HepG2 (cell line): ENCODE data around the gene TMIGD2. TPM values are rescaled to one million over a fixed set of nuclear protein-coding genes. Genes with fewer than 3 reads are reported as not detected.

Source experiments
- CBX5 ChIP-seq: sonication (generic); formaldehyde crosslinking; IDR thresholded peaks from 2 replicates; pipeline ENCODE4 v1.4.0; 2020; ENCODE audit warnings: missing genetic modification reagents, borderline replicate concordance
- GLI4 ChIP-seq: sonication (generic); formaldehyde crosslinking; IDR thresholded peaks from 2 replicates; pipeline ENCODE4 v1.5.1; 2020; ENCODE audit warnings: missing genetic modification reagents, mild to moderate bottlenecking, moderate library complexity, borderline replicate concordance
- MTA1 ChIP-seq: sonication (generic); formaldehyde crosslinking; IDR thresholded peaks from 2 replicates; pipeline ENCODE4 v1.4.0; 2020; ENCODE audit warnings: missing genetic modification reagents, mild to moderate bottlenecking, borderline replicate concordance
- MXI1 ChIP-seq: IDR thresholded peaks from 3 replicates; pipeline ENCODE4 v1.6.1; 2012; ENCODE audit warnings: low read depth, low read length, inconsistent platforms, borderline replicate concordance
- ZFAT ChIP-seq: sonication (generic); formaldehyde crosslinking; conservative IDR thresholded peaks from 2 replicates; pipeline ENCODE4 v1.8.1; 2023; ENCODE audit warnings: missing genetic modification reagents, inconsistent platforms
- ZNF431 ChIP-seq: sonication (generic); formaldehyde crosslinking; IDR thresholded peaks from 2 replicates; pipeline ENCODE4 v1.9.0; 2022; ENCODE audit warnings: missing genetic modification reagents, low read depth, mild to moderate bottlenecking, borderline replicate concordance
- ZNF747 ChIP-seq: sonication (generic); formaldehyde crosslinking; IDR thresholded peaks from 2 replicates; pipeline ENCODE4 v1.8.1; 2023; ENCODE audit warnings: missing genetic modification reagents, mild to moderate bottlenecking, borderline replicate concordance
- polyA plus RNA-seq, 8 experiments: library from polyadenylated mRNA; depleted of rRNA in 3 of 8; stranded (reverse) in 7 of 8; unstranded in 1 of 8; fragments of >200 nt; fragmentation: Illumina TruSeq in 4 of 8; extraction: Trizol in 4 of 8; gene quantifications; 2 replicates each; pipeline versions ENCODE4 v1.2.1 to v1.2.3, GENCODE V29; 2011 to 2016; ENCODE audit warnings: low read depth in 4 of 8, missing spikeins in 1 of 8, mixed read lengths in 1 of 8; ENCODE audit not compliant: insufficient read depth in 1 of 8
- total RNA-seq, 5 experiments: library from RNA; depleted of rRNA; stranded (reverse); fragments of >200 nt; fragmentation: Illumina TruSeq; extraction: Trizol; gene quantifications; 2 replicates each; pipeline ENCODE4 v1.2.3, GENCODE V29; 2016; ENCODE audit warnings: low read depth in 1 of 5
- TF ChIP-seq, protein P1 (sequence below): sonication (generic); formaldehyde crosslinking; IDR thresholded peaks from 2 replicates; pipeline ENCODE4 v1.4.0; 2020; ENCODE audit warnings: missing genetic modification reagents
- TF ChIP-seq, protein P2 (sequence below): sonication (generic); formaldehyde crosslinking; IDR thresholded peaks from 2 replicates; pipeline ENCODE4 v1.8.1; 2023; ENCODE audit warnings: mild to moderate bottlenecking, missing genetic modification reagents
- TF ChIP-seq, protein P3 (sequence below): sonication (generic); formaldehyde crosslinking; IDR thresholded peaks from 2 replicates; pipeline ENCODE4 v1.5.1; 2020; ENCODE audit warnings: mild to moderate bottlenecking, moderate library complexity, missing genetic modification reagents
- TF ChIP-seq, protein P4 (sequence below): sonication (generic); formaldehyde crosslinking; IDR thresholded peaks from 2 replicates; pipeline ENCODE4 v1.8.0; 2023; ENCODE audit warnings: mild to moderate bottlenecking, missing genetic modification reagents

The TMIGD2 gene
- total and polyA plus RNA-seq, 2 of the 13 experiments (the other 11 are each of a cell fraction or from before 2014, with no cell fraction given): 0.11 to 1.0 TPM

DNA sequence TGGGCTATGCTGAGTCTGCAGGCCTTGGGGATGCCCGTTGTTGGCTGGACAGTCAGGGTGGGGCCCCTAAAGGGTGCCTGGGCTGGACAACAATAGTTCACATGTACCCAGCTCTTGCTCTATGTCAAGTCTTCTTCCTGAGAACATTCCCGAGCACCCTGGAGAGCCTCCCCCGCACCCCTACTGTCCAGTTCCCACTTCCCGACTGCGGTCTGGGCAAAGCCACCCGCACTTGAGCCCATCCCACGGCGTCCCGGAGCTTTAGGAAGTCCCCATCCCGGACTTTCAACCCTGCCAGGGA lies 40.1 kb upstream of the TMIGD2 start (continued):
- TF ChIP-seq, protein P1, sequence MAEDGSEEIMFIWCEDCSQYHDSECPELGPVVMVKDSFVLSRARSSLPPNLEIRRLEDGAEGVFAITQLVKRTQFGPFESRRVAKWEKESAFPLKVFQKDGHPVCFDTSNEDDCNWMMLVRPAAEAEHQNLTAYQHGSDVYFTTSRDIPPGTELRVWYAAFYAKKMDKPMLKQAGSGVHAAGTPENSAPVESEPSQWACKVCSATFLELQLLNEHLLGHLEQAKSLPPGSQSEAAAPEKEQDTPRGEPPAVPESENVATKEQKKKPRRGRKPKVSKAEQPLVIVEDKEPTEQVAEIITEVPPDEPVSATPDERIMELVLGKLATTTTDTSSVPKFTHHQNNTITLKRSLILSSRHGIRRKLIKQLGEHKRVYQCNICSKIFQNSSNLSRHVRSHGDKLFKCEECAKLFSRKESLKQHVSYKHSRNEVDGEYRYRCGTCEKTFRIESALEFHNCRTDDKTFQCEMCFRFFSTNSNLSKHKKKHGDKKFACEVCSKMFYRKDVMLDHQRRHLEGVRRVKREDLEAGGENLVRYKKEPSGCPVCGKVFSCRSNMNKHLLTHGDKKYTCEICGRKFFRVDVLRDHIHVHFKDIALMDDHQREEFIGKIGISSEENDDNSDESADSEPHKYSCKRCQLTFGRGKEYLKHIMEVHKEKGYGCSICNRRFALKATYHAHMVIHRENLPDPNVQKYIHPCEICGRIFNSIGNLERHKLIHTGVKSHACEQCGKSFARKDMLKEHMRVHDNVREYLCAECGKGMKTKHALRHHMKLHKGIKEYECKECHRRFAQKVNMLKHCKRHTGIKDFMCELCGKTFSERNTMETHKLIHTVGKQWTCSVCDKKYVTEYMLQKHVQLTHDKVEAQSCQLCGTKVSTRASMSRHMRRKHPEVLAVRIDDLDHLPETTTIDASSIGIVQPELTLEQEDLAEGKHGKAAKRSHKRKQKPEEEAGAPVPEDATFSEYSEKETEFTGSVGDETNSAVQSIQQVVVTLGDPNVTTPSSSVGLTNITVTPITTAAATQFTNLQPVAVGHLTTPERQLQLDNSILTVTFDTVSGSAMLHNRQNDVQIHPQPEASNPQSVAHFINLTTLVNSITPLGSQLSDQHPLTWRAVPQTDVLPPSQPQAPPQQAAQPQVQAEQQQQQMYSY (CRISPR knock-in tag): peak; percentile 84; the same call in 1 of the 2 replicates
- TF ChIP-seq ZNF747 (CRISPR knock-in tag): 0 out of 2 replicates have a peak, but pooled peaks have one; percentile 52
- TF ChIP-seq MXI1: no peak
- TF ChIP-seq, protein P2, sequence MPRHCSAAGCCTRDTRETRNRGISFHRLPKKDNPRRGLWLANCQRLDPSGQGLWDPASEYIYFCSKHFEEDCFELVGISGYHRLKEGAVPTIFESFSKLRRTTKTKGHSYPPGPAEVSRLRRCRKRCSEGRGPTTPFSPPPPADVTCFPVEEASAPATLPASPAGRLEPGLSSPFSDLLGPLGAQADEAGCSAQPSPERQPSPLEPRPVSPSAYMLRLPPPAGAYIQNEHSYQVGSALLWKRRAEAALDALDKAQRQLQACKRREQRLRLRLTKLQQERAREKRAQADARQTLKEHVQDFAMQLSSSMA: peak; percentile 86; the same call in 1 of the 2 replicates
- TF ChIP-seq, protein P3, sequence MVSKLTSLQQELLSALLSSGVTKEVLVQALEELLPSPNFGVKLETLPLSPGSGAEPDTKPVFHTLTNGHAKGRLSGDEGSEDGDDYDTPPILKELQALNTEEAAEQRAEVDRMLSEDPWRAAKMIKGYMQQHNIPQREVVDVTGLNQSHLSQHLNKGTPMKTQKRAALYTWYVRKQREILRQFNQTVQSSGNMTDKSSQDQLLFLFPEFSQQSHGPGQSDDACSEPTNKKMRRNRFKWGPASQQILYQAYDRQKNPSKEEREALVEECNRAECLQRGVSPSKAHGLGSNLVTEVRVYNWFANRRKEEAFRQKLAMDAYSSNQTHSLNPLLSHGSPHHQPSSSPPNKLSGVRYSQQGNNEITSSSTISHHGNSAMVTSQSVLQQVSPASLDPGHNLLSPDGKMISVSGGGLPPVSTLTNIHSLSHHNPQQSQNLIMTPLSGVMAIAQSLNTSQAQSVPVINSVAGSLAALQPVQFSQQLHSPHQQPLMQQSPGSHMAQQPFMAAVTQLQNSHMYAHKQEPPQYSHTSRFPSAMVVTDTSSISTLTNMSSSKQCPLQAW: peak; percentile 87; the same call in 1 of the 2 replicates
- TF ChIP-seq MTA1 (CRISPR knock-in tag): peak; percentile 27; the same call in 1 of the 2 replicates
- TF ChIP-seq, protein P4, sequence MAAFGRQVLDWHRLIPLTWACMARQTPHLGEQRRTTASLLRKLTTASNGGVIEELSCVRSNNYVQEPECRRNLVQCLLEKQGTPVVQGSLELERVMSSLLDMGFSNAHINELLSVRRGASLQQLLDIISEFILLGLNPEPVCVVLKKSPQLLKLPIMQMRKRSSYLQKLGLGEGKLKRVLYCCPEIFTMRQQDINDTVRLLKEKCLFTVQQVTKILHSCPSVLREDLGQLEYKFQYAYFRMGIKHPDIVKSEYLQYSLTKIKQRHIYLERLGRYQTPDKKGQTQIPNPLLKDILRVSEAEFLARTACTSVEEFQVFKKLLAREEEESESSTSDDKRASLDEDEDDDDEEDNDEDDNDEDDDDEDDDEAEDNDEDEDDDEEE (CRISPR knock-in tag): 0 out of 2 replicates have a peak, but pooled peaks have one; percentile 65
- TF ChIP-seq ZFAT: no peak
- TF ChIP-seq CBX5: 0 out of 2 replicates have a peak, but pooled peaks have one; percentile 15
- 0 out of 2 replicates have a peak, but pooled peaks have one; percentile 1 for TF ChIP-seq GLI4 (CRISPR knock-in tag)
- no peak for TF ChIP-seq ZNF431 (CRISPR knock-in tag)
